Activated naive CD4-positive, alpha-beta T cell treated with anti-CD3 and anti-CD28 coated beads for 36 hours (primary cell): ENCODE measurements around the gene SLC5A2. TPM values are rescaled to one million over a fixed set of nuclear protein-coding genes. Genes with fewer than 3 reads are reported as not detected.
A peak's percentile ranks its signal among the peaks of the same experiment; 100 is the strongest.

Experiments
- CTCF ChIA-PET: fragments of 350-600 bp; sonication (Branson Sonifier 250); formaldehyde crosslinking; loops from one replicate; lab custom pipeline; 2021; ENCODE audit warnings: antibody characterized with exemption; lab: Charles Lee
- DNase-seq: peaks from one replicate; pipeline ENCODE4 v3.0.0-alpha.2; 2020
- H3K27ac Mint-ChIP-seq: one replicate; pipeline ENCODE4 v1.8.0; 2021; ENCODE audit warnings: mild to moderate bottlenecking, mixed read lengths
- H3K27me3 Mint-ChIP-seq: one replicate; pipeline ENCODE4 v1.8.0; 2021; ENCODE audit warnings: low read depth, mixed read lengths
- H3K36me3 Mint-ChIP-seq: one replicate; pipeline ENCODE4 v1.8.0; 2021; ENCODE audit warnings: low read depth, mixed read lengths
- H3K4me1 Mint-ChIP-seq: one replicate; pipeline ENCODE4 v1.8.0; 2021; ENCODE audit warnings: low read depth, mixed read lengths
- H3K4me3 Mint-ChIP-seq: one replicate; pipeline ENCODE4 v1.8.0; 2021; ENCODE audit warnings: mild to moderate bottlenecking, moderate library complexity, mixed read lengths
- H3K9me3 Mint-ChIP-seq: one replicate; pipeline ENCODE4 v1.8.0; 2021; ENCODE audit warnings: mixed read lengths
- intact Hi-C: fragments of 100-400 bp; cut with micrococcal nuclease; formaldehyde crosslinking; loops from one replicate; pipeline ENCODE4 v1.15.1; 2023
- total RNA-seq, 2 experiments: library from RNA; stranded (reverse); gene quantifications; one replicate each; pipeline ENCODE4 v1.2.3, GENCODE V29; 2021

The SLC5A2 gene
- total RNA-seq, 2 experiments from 2014 or later: not detected

DNA sequence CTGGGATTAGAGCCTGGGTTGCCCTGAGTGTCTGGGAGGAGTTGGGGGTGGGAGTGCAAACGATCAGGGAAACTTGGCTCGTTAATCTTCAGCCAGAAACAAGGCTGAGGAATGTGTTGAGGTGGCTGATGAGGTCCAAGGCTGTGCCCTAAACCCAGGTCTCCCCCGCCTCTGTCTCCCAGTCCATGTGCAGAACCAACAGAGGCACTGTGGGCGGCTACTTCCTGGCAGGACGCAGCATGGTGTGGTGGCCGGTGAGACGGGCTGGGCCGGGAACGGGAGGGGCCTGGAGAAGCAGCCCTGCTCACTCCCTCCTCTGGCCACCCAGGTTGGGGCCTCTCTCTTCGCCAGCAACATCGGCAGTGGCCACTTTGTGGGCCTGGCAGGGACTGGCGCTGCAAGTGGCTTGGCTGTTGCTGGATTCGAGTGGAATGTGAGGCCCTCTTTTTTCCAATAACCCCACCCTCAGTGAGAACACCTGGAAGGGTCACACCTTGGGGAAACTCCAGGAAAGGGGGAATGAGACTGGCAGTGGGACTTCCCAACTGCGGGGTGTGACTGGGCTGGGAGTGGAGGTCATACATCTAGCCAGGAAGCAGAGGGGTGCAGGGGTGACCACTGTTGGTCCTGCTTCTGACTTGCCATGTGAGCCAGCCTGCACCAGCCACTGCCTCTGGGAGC lies 1.7 kb downstream of the SLC5A2 start:
- no peak overlapping the region for H3K4me3 Mint-ChIP-seq
- CTCF ChIA-PET: interaction anchor here (0.6 kb wide), 1 partner anchor 21 kb away, joined by 3 read pairs; no protein-coding TSS in a partner anchor
- DNase-seq: no peak
- H3K4me1 Mint-ChIP-seq: peaks cover 6% of the 10 kb centered on the region
- peaks cover 2% of the 10 kb centered on the region for H3K36me3 Mint-ChIP-seq
- no peaks in the 10 kb centered on the region for H3K9me3 Mint-ChIP-seq
- intact Hi-C loops: no loop called here
- H3K27ac Mint-ChIP-seq: no peak overlapping the region
- no peaks in the 10 kb centered on the region for H3K27me3 Mint-ChIP-seq

DNA sequence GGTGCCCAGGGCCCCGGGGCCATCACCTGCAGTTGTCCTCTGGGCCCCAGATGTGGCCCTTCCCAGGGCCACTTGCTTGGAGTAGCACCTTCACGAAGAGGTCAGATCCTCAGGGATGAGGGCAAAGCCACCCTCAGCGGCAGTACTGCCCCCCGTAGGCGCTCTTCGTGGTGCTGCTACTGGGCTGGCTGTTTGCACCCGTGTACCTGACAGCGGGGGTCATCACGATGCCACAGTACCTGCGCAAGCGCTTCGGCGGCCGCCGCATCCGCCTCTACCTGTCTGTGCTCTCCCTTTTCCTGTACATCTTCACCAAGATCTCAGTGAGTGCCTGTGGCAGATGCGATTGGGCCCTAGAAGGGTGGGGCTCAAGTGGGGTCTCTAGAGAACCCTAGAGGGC lies 2.6 kb downstream of the SLC5A2 start:
- CTCF ChIA-PET: interaction anchor here (0.6 to 1.0 kb wide), 3 partner anchors 15 to 28 kb away, joined by 3 to 5 read pairs (median 3); no protein-coding TSS in a partner anchor

DNA sequence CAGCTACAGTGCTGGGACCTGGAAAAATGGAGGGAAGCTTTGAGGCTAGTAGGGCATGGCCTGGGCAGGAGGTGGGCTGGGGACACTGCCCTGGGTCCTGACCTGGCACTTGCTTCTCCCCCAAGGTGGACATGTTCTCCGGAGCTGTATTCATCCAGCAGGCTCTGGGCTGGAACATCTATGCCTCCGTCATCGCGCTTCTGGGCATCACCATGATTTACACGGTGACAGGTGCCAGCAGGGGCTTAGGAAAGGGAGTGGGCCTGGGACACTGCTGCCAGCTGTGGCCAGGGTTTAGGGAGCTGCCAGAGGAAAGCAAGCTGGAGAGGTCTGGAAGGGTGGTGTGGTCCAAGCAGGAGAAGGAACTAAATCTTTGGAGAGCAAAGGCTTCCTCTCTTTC lies 3.1 kb downstream of the SLC5A2 start:
- Mint-ChIP-seq H3K27me3 (no peaks in the 10 kb centered on the region), H3K9me3 (no peaks in the 10 kb centered on the region), H3K4me1 (peaks cover 6% of the 10 kb centered on the region), H3K4me3 (no peak overlapping the region), H3K27ac (no peak overlapping the region), H3K36me3 (peaks cover 2% of the 10 kb centered on the region)
- CTCF ChIA-PET: interaction anchor here (1.0 kb wide), 2 partner anchors 14 to 28 kb away, joined by 3 to 5 read pairs; no protein-coding TSS in a partner anchor
- intact Hi-C loops: no loop called here
- DNase-seq: no peak

More for the DNA sequence above, 2.6 kb downstream of the SLC5A2 start:
- Mint-ChIP-seq H3K4me3 (no peak overlapping the region), H3K27me3 (no peaks in the 10 kb centered on the region), H3K36me3 (peaks cover 2% of the 10 kb centered on the region), H3K4me1 (peaks cover 6% of the 10 kb centered on the region), H3K27ac (no peak overlapping the region), H3K9me3 (no peaks in the 10 kb centered on the region)
- no peak for DNase-seq
- intact Hi-C loops: no loop called here

DNA sequence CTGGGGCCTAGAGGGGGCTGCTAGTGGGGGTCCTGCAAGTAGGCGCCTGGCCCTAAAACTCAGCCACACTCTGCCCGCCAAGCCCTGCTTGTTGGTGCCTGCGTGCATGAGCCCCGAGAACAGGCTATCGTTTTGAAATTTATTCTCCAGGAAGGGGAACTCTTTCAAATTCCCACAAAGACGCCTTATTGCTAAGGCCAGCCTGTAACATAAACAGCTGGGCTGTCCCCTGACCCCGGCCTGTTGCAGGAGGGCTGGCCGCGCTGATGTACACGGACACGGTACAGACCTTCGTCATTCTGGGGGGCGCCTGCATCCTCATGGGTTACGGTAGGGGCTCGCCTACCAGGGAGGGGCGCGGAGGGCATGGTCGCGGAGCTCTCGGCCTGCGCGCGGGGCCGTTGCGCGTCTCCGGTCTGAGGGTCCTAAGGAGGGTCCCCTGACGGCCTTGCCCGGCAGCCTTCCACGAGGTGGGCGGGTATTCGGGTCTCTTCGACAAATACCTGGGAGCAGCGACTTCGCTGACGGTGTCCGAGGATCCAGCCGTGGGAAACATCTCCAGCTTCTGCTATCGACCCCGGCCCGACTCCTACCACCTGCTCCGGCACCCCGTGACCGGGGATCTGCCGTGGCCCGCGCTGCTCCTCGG lies 4.3 kb downstream of the SLC5A2 start:
- Mint-ChIP-seq H3K4me3 (peak overlapping the region; percentile 82), H3K9me3 (no peaks in the 10 kb centered on the region), H3K27ac (no peak overlapping the region), H3K27me3 (no peaks in the 10 kb centered on the region), H3K4me1 (peaks cover 6% of the 10 kb centered on the region), H3K36me3 (peaks cover 2% of the 10 kb centered on the region)
- CTCF ChIA-PET: interaction anchor here (0.7 kb wide), 1 partner anchor 1055 kb away, joined by 3 read pairs; no protein-coding TSS in a partner anchor
- no peak for DNase-seq
- intact Hi-C loops: no loop called here

DNA sequence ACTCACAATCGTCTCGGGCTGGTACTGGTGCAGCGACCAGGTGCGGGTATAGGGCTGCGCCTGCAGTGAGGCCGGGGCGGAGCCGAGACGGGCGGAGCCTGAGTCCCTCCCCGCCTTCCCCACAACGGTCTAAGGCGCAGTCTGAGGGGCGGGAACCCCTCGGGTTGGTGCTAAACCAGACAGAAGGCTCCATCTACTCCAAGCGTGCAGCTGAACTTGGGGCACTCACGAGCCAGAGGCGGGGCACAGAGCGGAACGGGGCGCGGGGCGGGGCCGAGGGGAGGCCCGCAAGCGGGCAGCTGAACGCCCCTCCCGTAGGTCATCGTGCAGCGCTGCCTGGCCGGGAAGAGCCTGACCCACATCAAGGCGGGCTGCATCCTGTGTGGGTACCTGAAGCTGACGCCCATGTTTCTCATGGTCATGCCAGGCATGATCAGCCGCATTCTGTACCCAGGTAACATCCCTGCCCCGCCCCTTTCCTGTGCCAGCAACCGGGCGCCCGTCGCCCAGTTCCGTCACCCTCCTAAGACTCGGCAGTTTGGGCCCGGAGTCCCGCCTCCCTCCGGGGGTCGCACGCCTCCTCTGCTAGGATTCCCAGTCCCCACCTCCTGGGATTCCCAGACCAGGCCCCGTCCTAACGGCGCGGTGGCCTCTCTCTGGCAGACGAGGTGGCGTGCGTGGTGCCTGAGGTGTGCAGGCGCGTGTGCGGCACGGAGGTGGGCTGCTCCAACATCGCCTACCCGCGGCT lies 5.0 kb downstream of the SLC5A2 start:
- CTCF ChIA-PET: interaction anchor here (0.9 to 1.0 kb wide), 2 partner anchors 23 to 25 kb away, joined by 3 read pairs; no protein-coding TSS in a partner anchor
- peak; percentile 64 for DNase-seq
- Mint-ChIP-seq H3K27ac (no peak overlapping the region), H3K4me3 (peak overlapping the region; percentile 82), H3K36me3 (peaks cover 5% of the 10 kb centered on the region), H3K4me1 (peaks cover 6% of the 10 kb centered on the region), H3K27me3 (no peaks in the 10 kb centered on the region), H3K9me3 (no peaks in the 10 kb centered on the region)
- intact Hi-C loops: no loop called here

DNA sequence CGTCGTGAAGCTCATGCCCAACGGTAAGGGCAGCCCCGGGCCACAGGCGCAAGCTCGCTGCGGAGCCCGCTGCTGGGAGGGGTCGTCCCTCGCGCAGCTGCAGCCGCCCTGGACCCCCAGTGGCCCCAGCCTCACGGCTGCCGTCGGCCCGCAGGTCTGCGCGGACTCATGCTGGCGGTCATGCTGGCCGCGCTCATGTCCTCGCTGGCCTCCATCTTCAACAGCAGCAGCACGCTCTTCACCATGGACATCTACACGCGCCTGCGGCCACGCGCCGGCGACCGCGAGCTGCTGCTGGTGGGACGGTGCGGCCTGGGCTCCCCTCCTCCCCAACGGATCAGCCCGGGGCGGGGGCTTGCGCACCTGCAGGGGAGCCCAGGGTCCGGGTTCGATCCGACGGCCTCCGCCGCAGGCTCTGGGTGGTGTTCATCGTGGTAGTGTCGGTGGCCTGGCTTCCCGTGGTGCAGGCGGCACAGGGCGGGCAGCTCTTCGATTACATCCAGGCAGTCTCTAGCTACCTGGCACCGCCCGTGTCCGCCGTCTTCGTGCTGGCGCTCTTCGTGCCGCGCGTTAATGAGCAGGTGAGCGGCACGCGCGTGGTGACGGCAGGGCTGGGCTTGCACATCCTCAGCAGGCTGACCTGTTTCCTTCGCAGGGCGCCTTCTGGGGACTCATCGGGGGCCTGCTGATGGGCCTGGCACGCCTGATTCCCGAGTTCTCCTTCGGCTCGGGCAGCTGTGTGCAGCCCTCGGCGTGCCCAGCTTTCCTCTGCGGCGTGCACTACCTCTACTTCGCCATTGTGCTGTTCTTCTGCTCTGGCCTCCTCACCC lies 5.8 kb downstream of the SLC5A2 start:
- peaks cover 6% of the 10 kb centered on the region for H3K4me1 Mint-ChIP-seq
- no peaks in the 10 kb centered on the region for H3K9me3 Mint-ChIP-seq
- peaks cover 8% of the 10 kb centered on the region for H3K36me3 Mint-ChIP-seq
- intact Hi-C loops: no loop called here
- no peak for DNase-seq
- H3K27ac Mint-ChIP-seq: no peak overlapping the region
- H3K4me3 Mint-ChIP-seq: peak overlapping the region; percentile 82
- CTCF ChIA-PET: interaction anchor here (0.6 to 1.0 kb wide), 3 partner anchors 22 to 381 kb away, joined by 3 read pairs; no protein-coding TSS in a partner anchor
- H3K27me3 Mint-ChIP-seq: no peaks in the 10 kb centered on the region

DNA sequence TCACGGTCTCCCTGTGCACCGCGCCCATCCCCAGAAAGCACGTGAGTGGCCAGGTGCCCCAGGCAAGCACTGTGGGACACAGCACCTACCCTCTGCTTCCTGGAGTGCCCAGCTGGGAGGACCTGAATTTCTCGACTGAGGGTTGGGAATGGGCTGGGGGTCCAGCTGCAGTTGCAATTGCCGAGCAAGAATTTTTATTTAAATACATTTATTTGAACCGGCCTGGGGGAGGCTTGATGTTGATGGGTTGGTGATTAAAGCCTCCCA lies 6.3 kb downstream of the SLC5A2 start:
- Mint-ChIP-seq H3K4me1 (peaks cover 6% of the 10 kb centered on the region), H3K27me3 (no peaks in the 10 kb centered on the region), H3K9me3 (no peaks in the 10 kb centered on the region), H3K4me3 (no peak overlapping the region), H3K27ac (no peak overlapping the region), H3K36me3 (peaks cover 8% of the 10 kb centered on the region)
- intact Hi-C loops: no loop called here
- no peak for DNase-seq
- CTCF ChIA-PET: interaction anchor here (0.6 to 0.7 kb wide), 2 partner anchors 30 to 380 kb away, joined by 3 to 4 read pairs; partner anchors contain the start of gene ARMC5

DNA sequence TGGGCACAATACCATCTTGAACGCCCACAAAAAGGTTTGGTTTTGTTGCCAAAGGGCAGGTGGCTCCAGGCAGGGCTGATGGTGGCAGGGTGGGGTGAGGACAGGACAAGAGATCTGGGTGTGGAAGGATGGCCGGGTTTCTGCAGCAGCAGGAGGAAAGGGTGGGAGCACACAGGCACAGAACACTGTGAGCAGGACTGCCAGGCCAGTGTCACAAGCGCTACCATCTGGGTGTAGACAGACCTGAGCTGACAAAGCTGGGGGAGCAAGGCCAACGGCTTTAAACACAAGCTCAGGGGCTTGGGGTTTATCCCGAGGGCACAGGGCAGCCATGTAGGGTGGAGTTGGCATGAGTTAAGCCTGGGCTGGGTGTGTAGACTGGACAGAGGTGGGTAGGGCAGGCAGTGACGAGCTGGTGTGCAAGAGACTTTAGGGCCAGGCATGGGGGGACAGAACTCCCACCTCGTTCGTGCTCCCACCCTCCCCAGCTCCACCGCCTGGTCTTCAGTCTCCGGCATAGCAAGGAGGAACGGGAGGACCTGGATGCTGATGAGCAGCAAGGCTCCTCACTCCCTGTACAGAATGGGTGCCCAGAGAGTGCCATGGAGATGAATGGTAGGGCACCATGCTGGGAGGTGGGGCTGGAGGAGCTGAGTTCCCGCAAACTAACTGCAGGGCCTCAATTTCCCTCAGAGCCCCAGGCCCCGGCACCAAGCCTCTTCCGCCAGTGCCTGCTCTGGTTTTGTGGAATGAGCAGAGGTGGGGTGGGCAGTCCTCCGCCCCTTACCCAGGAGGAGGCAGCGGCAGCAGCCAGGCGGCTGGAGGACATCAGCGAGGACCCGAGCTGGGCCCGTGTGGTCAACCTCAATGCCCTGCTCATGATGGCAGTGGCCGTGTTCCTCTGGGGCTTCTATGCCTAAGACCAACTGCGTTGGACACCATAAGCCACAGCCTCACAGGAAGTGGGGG lies 7.0 kb downstream of the SLC5A2 start:
- Mint-ChIP-seq H3K4me1 (peaks cover 6% of the 10 kb centered on the region), H3K4me3 (no peak overlapping the region), H3K27ac (no peak overlapping the region), H3K36me3 (peaks cover 8% of the 10 kb centered on the region), H3K9me3 (no peaks in the 10 kb centered on the region), H3K27me3 (no peaks in the 10 kb centered on the region)
- CTCF ChIA-PET: interaction anchor here (0.6 to 0.7 kb wide), 2 partner anchors 30 to 380 kb away, joined by 3 to 4 read pairs; partner anchors contain the start of gene ARMC5
- DNase-seq: no peak
- intact Hi-C loops: no loop called here

DNA sequence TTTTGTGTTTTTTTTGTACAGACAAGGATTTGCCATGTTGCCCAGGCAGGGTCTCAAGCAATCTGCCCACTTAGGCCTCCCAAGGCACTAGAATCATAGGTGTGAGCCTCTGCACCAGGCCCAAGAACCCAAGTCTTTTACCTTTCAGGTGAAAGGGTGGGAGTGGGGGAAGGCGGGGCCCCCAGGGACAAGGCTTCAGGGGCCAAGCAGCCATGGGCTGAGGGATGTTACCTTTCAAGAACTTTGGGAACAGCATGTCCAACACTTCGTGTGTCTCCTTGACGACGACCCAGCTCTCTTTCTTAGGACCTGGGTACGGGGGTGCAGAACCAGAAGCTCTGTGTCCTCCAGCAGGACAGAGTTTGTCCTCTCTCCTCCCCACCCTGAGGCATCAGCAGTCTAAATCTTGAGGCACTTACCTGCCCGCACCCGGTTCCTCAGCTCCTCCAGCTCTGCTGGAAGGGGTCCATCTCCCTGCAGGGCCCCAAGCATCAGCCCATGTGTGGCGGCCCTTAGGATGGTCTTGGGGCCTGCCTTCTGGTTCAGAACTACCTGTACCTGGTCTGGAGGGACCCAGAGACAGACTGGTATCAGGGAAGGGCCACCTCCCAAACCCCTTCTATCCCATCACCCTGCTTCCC lies 9.0 kb downstream of the SLC5A2 start:
- CTCF ChIA-PET: interaction anchor here (0.6 kb wide), 1 partner anchor 137 kb away, joined by 3 read pairs; no protein-coding TSS in a partner anchor
- H3K4me1 Mint-ChIP-seq: peaks cover 4% of the 10 kb centered on the region
- H3K9me3 Mint-ChIP-seq: no peaks in the 10 kb centered on the region
- no peaks in the 10 kb centered on the region for H3K27me3 Mint-ChIP-seq
- no peak overlapping the region for H3K4me3 Mint-ChIP-seq
- DNase-seq: no peak
- no peak overlapping the region for H3K27ac Mint-ChIP-seq
- peaks cover 8% of the 10 kb centered on the region for H3K36me3 Mint-ChIP-seq
- intact Hi-C loops: no loop called here

DNA sequence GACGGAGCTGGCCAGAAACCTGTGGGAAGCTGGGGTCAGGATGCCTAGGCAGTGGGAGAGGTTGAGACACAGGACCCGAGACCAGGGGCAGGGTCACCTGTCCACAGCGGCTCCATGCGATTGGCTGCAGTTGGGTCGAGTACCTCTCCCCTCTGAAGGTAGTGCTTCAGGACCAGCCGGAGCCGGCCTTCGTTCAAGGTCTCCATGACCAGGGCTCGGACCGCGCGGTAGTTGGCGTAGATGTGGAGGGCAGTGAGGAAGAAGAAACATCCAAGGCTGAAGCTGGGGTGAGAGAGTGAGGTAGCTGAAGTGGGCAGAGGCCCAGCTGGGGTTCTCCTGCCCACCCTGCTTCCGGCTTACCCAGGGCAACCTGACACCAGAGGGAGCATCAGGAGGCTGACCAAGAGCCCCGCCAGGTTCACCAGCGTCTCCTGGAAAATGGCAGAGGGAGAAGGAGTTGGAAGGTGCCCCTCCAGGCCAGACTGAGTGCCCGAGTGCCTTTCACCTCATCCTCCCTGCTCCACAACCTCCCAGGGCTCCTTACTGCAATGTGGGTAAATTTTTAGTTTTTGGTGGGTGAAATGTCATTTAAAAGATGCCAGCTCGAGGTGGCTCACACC lies 10.7 kb downstream of the SLC5A2 start:
- no peaks in the 10 kb centered on the region for H3K9me3 Mint-ChIP-seq
- H3K36me3 Mint-ChIP-seq: peaks cover 8% of the 10 kb centered on the region
- no peaks in the 10 kb centered on the region for H3K27me3 Mint-ChIP-seq
- intact Hi-C loops: no loop called here
- CTCF ChIA-PET: interaction anchor here (0.6 kb wide), 1 partner anchor 240 kb away, joined by 4 read pairs; no protein-coding TSS in a partner anchor
- no peak overlapping the region for H3K4me3 Mint-ChIP-seq
- no peak overlapping the region for H3K27ac Mint-ChIP-seq
- H3K4me1 Mint-ChIP-seq: peaks cover 2% of the 10 kb centered on the region
- no peak for DNase-seq
